WTC11 (cell line): Measurements from ENCODE around the gene SPOCD1.

ENCODE experiments used
- ATF3 ChIP-seq: sonication (generic); formaldehyde crosslinking; conservative IDR thresholded peaks from 2 replicates; pipeline ENCODE4 v1.8.1; 2022; ENCODE audit warnings: mild to moderate bottlenecking, missing genetic modification reagents
- CTCF ChIP-seq: fragments of 200-600 bp; IDR thresholded peaks from 2 replicates; pipeline ENCODE4 v1.8.0; 2022; ENCODE audit warnings: antibody characterized with exemption
- ESRRA ChIP-seq: sonication (generic); formaldehyde crosslinking; IDR thresholded peaks from 2 replicates; pipeline ENCODE4 v1.8.1; 2022; ENCODE audit warnings: mild to moderate bottlenecking, missing genetic modification reagents, borderline replicate concordance
- FOXP4 ChIP-seq: sonication (generic); formaldehyde crosslinking; IDR thresholded peaks from 2 replicates; pipeline ENCODE4 v1.8.0; 2022; ENCODE audit warnings: mild to moderate bottlenecking, missing genetic modification reagents
- JUN ChIP-seq: sonication (generic); formaldehyde crosslinking; IDR thresholded peaks from 2 replicates; pipeline ENCODE4 v1.8.0; 2023; ENCODE audit warnings: mild to moderate bottlenecking, missing genetic modification reagents
- KAT7 ChIP-seq: sonication (generic); formaldehyde crosslinking; IDR thresholded peaks from 2 replicates; pipeline ENCODE4 v1.8.1; 2023; ENCODE audit warnings: missing genetic modification reagents, mild to moderate bottlenecking, borderline replicate concordance
- MAX ChIP-seq: sonication (generic); formaldehyde crosslinking; IDR thresholded peaks from 2 replicates; pipeline ENCODE4 v1.8.0; 2022; ENCODE audit warnings: mild to moderate bottlenecking, missing genetic modification reagents
- NFYB ChIP-seq: sonication (generic); formaldehyde crosslinking; conservative IDR thresholded peaks from 2 replicates; pipeline ENCODE4 v1.8.0; 2022; ENCODE audit warnings: low read depth, missing genetic modification reagents
- NR1H2 ChIP-seq: sonication (generic); formaldehyde crosslinking; IDR thresholded peaks from 2 replicates; pipeline ENCODE4 v1.9.0; 2021; ENCODE audit warnings: mild to moderate bottlenecking, moderate library complexity, missing genetic modification reagents
- TEAD4 ChIP-seq: sonication (generic); formaldehyde crosslinking; IDR thresholded peaks from 2 replicates; pipeline ENCODE4 v1.8.0; 2022; ENCODE audit warnings: mild to moderate bottlenecking, missing genetic modification reagents
- USF1 ChIP-seq: sonication (generic); formaldehyde crosslinking; IDR thresholded peaks from 2 replicates; pipeline ENCODE4 v1.8.0; 2022; ENCODE audit warnings: mild to moderate bottlenecking, missing genetic modification reagents
- USF2 ChIP-seq: sonication (generic); formaldehyde crosslinking; IDR thresholded peaks from 2 replicates; pipeline ENCODE4 v1.8.1; 2023; ENCODE audit warnings: mild to moderate bottlenecking, missing genetic modification reagents, moderate library complexity
- ZMAT4 ChIP-seq: fragments of 250-450 bp; sonication (Bioruptor Pico); IDR thresholded peaks from 2 replicates; pipeline ENCODE4 v1.9.0; 2021; ENCODE audit warnings: mild to moderate bottlenecking

- TF ChIP-seq NR1H2 (CRISPR knock-in tag) (no peak), MAX (CRISPR knock-in tag) (no peak), KAT7 (CRISPR knock-in tag) (no peak), CTCF (no peak), NFYB (CRISPR knock-in tag) (no peak), USF1 (CRISPR knock-in tag) (no peak), ZMAT4 (no peak), ATF3 (CRISPR knock-in tag) (no peak), USF2 (CRISPR knock-in tag) (no peak), JUN (CRISPR knock-in tag) (no peak), TEAD4 (CRISPR knock-in tag) (no peak), ESRRA (no peak), FOXP4 (CRISPR knock-in tag) (no peak)
Observed at GRCh38 chr1:31767225-31767624, 48.6 kb downstream of the SPOCD1 start.
